Vagina (tissue), 2 donors: ENCODE results near the gene RNPEP. TPM values are rescaled to one million over a fixed set of nuclear protein-coding genes. Genes with fewer than 3 reads are reported as not detected.

Experiments
- DNase-seq, 2 donors: peaks; one replicate each; pipeline ENCODE4 v3.0.0-alpha.2; 2017; ENCODE audit errors: extremely low spot score in 2 of 2
- H3K27ac ChIP-seq: fragments of 200-600 bp; sonication (generic); one replicate; pipeline ENCODE4 v1.5.1; 2019
- H3K27me3 ChIP-seq: fragments of 200-600 bp; sonication (generic); one replicate; pipeline ENCODE4 v1.5.1; 2019
- H3K36me3 ChIP-seq, 2 donors: fragments of 200-600 bp; sonication (generic); one replicate each; pipeline ENCODE4 v1.5.1; 2017 to 2019
- H3K4me1 ChIP-seq: fragments of 200-600 bp; sonication (generic); one replicate; pipeline ENCODE4 v1.5.1; 2019
- H3K4me3 ChIP-seq, 2 donors: fragments of 200-600 bp; sonication (generic); 1 replicate in 1 of 2; 2 replicates in 1 of 2; pipeline ENCODE4 v1.5.1; 2016 to 2019
- H3K9me3 ChIP-seq: fragments of 200-600 bp; sonication (generic); one replicate; pipeline ENCODE4 v1.5.1; 2019
- POLR2A ChIP-seq, 2 donors: fragments of 450-650 bp; IDR thresholded peaks; one replicate each; pipeline ENCODE4 v1.6.1; 2017; ENCODE audit warnings: antibody characterized with exemption in 2 of 2, mild to moderate bottlenecking in 2 of 2, moderate library complexity in 2 of 2
- POLR2AphosphoS5 ChIP-seq, 2 donors: sonication (generic); formaldehyde crosslinking; IDR thresholded peaks; one replicate each; pipeline ENCODE4 v1.9.0; 2017; ENCODE audit warnings: antibody characterized with exemption in 2 of 2, mild to moderate bottlenecking in 2 of 2, low read depth in 1 of 2; ENCODE audit not compliant: insufficient read depth in 1 of 2
- intact Hi-C: fragments of 100-400 bp; cut with DNase I; formaldehyde crosslinking; loops from one replicate; pipeline ENCODE4 v1.15.1; 2023
- total RNA-seq: library from RNA; depleted of rRNA; stranded (reverse); fragments of >200 nt; gene quantifications from one replicate; pipeline ENCODE4 v1.2.3, GENCODE V29; 2016
- TF ChIP-seq, protein P1 (sequence below), 3 experiments: fragments of 450-650 bp in 2 of 3; fragments of 200-600 bp in 1 of 3; sonication (generic) in 1 of 3; IDR thresholded peaks; one replicate each; pipeline ENCODE4 v1.5.1; 2017 to 2019; ENCODE audit warnings: antibody characterized with exemption in 3 of 3, mild to moderate bottlenecking in 2 of 3, moderate library complexity in 2 of 3

RNPEP gene
- total RNA-seq, 1 donor from 2014 or later = 97.7 TPM

- Histone ChIP-seq H3K4me3 (no peak overlapping the region), H3K27me3 (no peaks in the 10 kb centered on the region), H3K27ac (peak overlapping the region; percentile 57), H3K9me3 (no peaks in the 10 kb centered on the region), H3K36me3 (no peaks in the 10 kb centered on the region), H3K4me1 (peaks cover 15% of the 10 kb centered on the region)
- intact Hi-C loops = no loop called here
- TF ChIP-seq, protein P1, sequence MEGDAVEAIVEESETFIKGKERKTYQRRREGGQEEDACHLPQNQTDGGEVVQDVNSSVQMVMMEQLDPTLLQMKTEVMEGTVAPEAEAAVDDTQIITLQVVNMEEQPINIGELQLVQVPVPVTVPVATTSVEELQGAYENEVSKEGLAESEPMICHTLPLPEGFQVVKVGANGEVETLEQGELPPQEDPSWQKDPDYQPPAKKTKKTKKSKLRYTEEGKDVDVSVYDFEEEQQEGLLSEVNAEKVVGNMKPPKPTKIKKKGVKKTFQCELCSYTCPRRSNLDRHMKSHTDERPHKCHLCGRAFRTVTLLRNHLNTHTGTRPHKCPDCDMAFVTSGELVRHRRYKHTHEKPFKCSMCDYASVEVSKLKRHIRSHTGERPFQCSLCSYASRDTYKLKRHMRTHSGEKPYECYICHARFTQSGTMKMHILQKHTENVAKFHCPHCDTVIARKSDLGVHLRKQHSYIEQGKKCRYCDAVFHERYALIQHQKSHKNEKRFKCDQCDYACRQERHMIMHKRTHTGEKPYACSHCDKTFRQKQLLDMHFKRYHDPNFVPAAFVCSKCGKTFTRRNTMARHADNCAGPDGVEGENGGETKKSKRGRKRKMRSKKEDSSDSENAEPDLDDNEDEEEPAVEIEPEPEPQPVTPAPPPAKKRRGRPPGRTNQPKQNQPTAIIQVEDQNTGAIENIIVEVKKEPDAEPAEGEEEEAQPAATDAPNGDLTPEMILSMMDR (IDR thresholded peaks at IDR 0.05) = no peak
- TF ChIP-seq POLR2AphosphoS5 (IDR thresholded peaks at IDR 0.05; ENCODE audit: insufficient read depth in 1 of 2, low read depth in 1 of 2) = no peak
- no peak for TF ChIP-seq POLR2A (IDR thresholded peaks at IDR 0.05)
- DNase-seq = no peak
Observed at GRCh38 chr1:201949491-201949890, 33.0 kb upstream of the RNPEP start.

- Histone ChIP-seq H3K9me3 (no peaks in the 10 kb centered on the region), H3K27ac (peak overlapping the region; percentile 83), H3K36me3 (peaks cover 0 to 20% of the 10 kb centered on the region in 2 donors), H3K27me3 (no peaks in the 10 kb centered on the region), H3K4me3 (peak overlapping the region; percentile 93 to 94), H3K4me1 (peaks cover 22% of the 10 kb centered on the region)
- intact Hi-C loops = loop anchor here (10.0 kb wide), 1 partner anchor 420 kb away; the partner anchor contains the start of gene NAV1
- DNase-seq = no peak
- TF ChIP-seq POLR2A (IDR thresholded peaks at IDR 0.05) (no peak), POLR2AphosphoS5 (IDR thresholded peaks at IDR 0.05; ENCODE audit: insufficient read depth in 1 of 2, low read depth in 1 of 2) (no peak)
- TF ChIP-seq, protein P1 (IDR thresholded peaks at IDR 0.05) = no peak
Observed at GRCh38 chr1:201954263-201955008, 28.0 kb upstream of the RNPEP start.

DNA sequence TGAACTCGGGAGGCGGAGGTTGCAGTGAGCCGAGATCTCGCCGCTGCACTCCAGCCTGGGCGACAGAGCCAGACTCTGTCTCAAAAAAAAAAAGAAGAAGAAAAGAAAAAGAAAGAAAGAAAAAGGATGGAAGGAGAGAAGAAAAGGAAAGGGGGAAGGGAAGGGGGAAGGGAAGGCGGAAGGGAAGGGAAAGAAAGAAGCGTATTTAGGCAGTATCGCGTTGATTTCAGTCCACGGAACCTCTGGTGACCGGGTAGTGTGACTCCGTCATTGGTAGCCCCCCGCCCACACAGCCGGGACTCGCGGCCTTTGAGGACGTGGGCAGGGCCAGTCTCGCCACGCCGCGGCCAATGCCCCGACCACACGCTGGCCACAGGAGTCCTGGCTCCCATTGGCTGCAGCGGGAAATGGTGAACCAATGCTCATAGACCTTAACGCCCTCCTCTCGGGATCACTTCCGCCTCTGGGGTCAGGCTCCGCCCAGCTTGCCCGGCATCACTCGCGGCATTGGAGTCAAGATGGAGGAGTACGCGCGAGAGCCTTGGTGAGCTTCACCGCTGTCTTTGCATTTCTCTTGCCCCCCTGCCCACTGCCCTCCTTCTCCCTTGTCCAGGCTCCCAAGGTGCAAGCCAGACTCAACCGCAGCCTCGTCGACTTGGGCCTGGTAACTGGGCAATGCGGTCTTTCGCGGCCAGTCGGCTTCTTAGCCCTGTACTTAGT is 27.3 kb upstream of the RNPEP start, which contains the start of gene TIMM17A:
Gene TIMM17A (plus strand): TSS at position 495 of the 720 bp plus-strand sequence. CDS start 24 bp downstream, at position 519.
- intact Hi-C loops = loop anchor here (10.0 kb wide), 1 partner anchor 420 kb away; the partner anchor contains the start of gene NAV1
- peak within 1 kb of the TSS; percentile 83 for H3K27ac ChIP-seq
- H3K4me1 ChIP-seq = peaks cover 22% of the 10 kb centered on the region
- no peaks in the 10 kb centered on the region for H3K9me3 ChIP-seq
- no peaks in the 10 kb centered on the region for H3K27me3 ChIP-seq
- H3K36me3 ChIP-seq = peaks cover 0 to 20% of the 10 kb centered on the region in 2 donors
- peak in 1 of 2 donors; percentile 97 for DNase-seq
- peak within 1 kb of the TSS; percentile 93 to 94 for H3K4me3 ChIP-seq
- TF ChIP-seq POLR2AphosphoS5 (IDR thresholded peaks at IDR 0.05; ENCODE audit: insufficient read depth in 1 of 2, low read depth in 1 of 2) (peak; percentile 89 to 95), POLR2A (IDR thresholded peaks at IDR 0.05) (peak in 1 of 2 donors; percentile 62)
- TF ChIP-seq, protein P1 (IDR thresholded peaks at IDR 0.05) = no peak

GRCh38 chr1:201955729-201956143 is 26.7 kb upstream of the RNPEP start:
- TF ChIP-seq POLR2AphosphoS5 (IDR thresholded peaks at IDR 0.05; ENCODE audit: insufficient read depth in 1 of 2, low read depth in 1 of 2) (no peak), POLR2A (IDR thresholded peaks at IDR 0.05) (no peak)
- TF ChIP-seq, protein P1 (IDR thresholded peaks at IDR 0.05) = no peak
- no peak for DNase-seq
- intact Hi-C loops = loop anchor here (10.0 kb wide), 1 partner anchor 421 kb away; the partner anchor contains the start of gene NAV1
- Histone ChIP-seq H3K27ac (peak overlapping the region; percentile 83), H3K4me1 (peaks cover 22% of the 10 kb centered on the region), H3K4me3 (peak overlapping the region; percentile 93 to 94), H3K27me3 (no peaks in the 10 kb centered on the region), H3K9me3 (no peaks in the 10 kb centered on the region), H3K36me3 (peaks cover 0 to 21% of the 10 kb centered on the region in 2 donors)
